GM20000 (cell line): Measurements from ENCODE around the gene SLC5A6.
"Not testable (repeated sequence)": the region's sequence is repeated elsewhere in the genome, so short reads cannot be mapped to it uniquely, and the experiment has no call there.

Experiments used
- DNase-seq: peaks from one replicate; pipeline ENCODE4 v3.0.0; 2012; ENCODE audit warnings: low spot score
- TF ChIP-seq, protein P1 (sequence below): IDR thresholded peaks from 2 replicates; pipeline ENCODE4 v1.5.1; 2012; ENCODE audit warnings: mild to moderate bottlenecking, control low read depth; ENCODE audit errors: extremely low read depth, missing control alignments

SLC5A6 gene

DNA sequence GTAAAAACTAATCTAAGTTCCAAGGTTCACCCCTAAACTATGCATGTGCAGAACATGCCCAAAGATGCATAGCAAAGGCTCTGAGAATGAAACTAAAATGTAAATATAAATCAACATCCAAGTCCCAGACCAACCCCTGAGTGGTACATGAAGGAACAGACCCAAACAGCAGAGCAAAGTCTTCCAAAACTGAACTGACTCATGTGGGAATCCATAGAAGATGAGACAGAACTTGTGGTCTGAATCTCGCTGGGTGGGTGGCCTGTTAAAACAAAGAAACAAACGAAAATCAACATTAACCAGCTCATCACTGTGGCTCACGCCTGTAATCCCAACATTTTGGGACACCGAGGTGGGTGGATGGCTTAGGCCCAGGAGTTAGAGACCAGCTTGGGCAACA, 29.7 kb downstream of the SLC5A6 start:
- TF ChIP-seq, protein P1, sequence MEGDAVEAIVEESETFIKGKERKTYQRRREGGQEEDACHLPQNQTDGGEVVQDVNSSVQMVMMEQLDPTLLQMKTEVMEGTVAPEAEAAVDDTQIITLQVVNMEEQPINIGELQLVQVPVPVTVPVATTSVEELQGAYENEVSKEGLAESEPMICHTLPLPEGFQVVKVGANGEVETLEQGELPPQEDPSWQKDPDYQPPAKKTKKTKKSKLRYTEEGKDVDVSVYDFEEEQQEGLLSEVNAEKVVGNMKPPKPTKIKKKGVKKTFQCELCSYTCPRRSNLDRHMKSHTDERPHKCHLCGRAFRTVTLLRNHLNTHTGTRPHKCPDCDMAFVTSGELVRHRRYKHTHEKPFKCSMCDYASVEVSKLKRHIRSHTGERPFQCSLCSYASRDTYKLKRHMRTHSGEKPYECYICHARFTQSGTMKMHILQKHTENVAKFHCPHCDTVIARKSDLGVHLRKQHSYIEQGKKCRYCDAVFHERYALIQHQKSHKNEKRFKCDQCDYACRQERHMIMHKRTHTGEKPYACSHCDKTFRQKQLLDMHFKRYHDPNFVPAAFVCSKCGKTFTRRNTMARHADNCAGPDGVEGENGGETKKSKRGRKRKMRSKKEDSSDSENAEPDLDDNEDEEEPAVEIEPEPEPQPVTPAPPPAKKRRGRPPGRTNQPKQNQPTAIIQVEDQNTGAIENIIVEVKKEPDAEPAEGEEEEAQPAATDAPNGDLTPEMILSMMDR, result no peak
- DNase-seq, result no peak

DNA sequence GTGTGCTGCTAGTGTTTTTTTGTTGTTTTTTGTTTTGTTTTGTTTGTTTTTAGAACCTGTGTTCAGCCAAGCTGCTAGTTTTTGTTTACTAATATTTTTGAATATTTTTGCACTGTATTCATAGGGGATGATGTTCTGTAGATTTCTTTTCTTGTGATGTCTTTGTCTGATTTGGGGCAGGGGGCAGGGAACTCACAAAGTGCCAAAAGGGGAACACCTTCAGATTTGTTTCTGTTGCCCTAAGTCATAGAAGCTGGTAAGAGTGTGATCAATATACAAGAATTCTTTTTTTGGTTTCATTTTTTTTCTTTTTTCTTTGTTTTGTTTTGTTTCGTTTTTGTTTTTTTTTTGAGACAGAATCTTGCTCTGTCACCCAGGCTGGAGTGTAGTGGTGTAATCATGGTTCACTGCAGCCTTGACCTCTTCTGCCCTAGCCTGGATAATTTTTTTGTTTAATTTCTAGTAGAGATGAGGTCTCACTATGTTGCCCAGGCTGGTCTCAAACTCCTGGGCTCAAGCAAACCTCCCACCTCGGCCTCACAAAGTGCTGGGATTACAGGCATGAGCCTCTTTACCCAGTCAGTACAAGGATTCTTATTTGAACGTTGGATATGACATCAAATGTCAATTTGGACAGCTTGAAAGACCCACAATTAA, 32.6 kb downstream of the SLC5A6 start:
- TF ChIP-seq, protein P1, result no peak
- DNase-seq, result no peak

DNA sequence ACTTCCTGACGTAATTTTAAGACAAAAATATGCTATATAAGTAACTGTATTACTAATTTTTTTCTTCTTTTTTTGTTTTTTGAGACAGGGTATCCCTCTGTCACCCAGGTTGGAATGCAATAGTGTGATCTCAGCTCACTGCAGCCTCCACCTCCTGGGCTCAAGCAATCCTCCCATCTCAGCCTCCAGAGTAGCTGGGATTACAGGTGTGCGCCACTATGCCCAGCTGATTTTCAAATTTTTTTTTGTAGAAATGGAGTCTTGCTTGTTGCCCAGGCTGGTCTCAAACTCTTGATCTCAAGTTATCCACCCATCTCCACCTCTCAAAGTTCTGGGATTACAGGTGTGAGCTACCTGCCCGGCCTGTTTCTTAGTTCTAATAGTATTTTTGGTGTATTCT, 33.6 kb downstream of the SLC5A6 start:
- no peak for DNase-seq
- TF ChIP-seq, protein P1, result no peak

DNA sequence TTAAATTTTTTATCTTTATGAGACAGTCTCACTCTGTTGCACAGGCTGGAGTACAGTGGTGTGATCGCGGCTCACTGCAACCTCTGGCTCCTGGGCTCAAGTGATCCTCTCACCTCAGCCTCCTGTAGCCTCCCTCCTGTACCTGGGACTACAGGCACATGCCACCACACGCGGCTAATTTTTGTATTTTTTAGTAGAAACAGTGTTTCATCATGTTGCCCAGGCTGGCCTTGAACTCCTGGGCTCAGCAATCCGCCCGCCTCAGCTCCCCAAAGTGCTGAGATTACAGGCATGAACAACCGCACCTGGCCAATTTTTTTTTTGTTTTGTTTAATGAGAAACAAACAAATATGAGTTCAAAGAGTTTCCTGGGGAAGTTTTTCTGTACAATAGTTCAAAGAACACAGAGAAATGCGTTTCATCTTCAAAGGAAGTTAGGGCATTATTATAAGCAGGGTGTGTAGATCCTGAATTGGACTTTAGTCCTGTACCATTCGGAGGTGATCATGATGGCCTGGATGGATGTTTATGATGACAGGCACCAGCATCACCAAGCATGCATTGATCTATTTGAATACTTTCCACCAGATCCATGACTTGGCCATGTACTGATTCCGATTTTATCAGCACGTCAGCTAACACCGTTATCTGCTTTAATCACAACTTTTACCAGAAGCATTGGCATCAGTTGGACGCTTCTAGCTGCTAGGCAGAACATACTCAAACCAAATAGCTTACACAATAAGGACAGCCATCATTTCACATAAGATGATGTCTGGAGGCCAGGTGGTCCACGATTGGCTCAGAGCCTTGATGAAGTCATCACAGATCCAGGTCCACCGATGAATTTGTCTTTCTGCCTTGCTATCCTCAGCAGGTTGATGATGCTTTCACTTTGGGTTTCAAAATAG, 34.4 kb downstream of the SLC5A6 start:
- DNase-seq, result no peak
- TF ChIP-seq, protein P1, result no peak

DNA sequence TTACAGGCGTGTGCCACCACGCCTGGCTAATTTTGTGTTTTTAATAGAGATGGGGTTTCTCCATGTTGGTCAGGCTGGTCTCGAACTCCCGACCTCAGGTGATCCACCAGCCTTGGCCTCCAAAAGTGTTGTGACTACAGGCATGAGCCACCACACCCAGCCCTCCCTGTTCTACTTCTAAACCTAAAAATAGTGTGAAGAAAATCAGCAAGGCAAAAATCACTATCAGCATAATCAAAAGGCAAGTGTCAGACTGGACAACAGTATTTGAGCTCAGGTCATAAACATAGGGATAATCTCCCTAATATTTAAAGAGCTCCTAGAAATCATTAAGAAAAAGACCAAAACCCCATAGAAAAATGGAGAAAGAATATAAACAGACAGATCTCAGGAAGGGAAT, 36.3 kb downstream of the SLC5A6 start:
- DNase-seq, result not testable (repeated sequence)

DNA sequence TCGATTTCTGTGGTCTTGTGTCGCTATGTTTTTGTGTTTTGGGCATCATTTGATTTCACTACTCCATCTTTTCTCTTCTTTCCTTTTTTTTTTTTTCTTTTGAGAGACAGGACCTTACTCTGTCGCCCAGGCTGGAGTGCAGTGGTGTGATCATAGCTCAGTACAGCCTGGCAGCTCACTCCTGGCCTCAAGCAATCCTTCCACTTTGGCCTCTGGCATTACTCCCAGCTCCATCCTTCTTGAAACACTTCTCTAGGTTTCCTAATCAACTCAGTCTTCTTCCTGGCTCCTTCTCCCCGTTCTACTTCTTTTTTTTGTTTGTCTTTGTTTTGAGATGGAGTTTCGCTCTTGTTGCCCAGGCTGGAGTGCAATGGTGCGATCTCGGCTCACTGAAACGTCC, 36.7 kb downstream of the SLC5A6 start:
- TF ChIP-seq, protein P1, result no peak
- DNase-seq, result no peak

DNA sequence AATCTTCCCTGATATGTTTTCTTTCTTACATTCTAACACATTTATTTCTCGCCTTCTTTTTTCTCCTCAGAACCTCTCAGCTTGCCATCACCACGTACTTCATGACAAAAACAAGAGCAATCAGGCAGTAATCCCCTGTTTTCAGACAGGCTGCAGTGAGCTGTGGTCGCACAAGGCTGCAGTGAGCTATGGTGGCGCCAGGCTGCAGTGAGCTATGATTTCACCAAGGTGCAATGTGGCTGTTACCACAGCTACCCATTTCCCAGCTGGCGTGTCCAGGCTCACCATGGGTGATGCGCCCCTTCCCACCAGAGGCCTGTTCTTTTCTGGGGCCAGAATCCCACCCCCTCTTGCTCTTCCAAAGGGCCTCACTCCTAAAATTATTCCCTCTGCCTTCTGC, 37.4 kb downstream of the SLC5A6 start:
- DNase-seq, result no peak
- TF ChIP-seq, protein P1, result no peak
